HG02981 (cell line): ENCODE data around the gene TAF5L.

Experiments used
- ATAC-seq: cut with Tn5 transposase; IDR thresholded peaks from one replicate; pipeline ENCODE4 v1.9.1; 2021; ENCODE audit warnings: mild to moderate bottlenecking, moderate library complexity; ENCODE audit not compliant: unreplicated experiment

The TAF5L gene

DNA sequence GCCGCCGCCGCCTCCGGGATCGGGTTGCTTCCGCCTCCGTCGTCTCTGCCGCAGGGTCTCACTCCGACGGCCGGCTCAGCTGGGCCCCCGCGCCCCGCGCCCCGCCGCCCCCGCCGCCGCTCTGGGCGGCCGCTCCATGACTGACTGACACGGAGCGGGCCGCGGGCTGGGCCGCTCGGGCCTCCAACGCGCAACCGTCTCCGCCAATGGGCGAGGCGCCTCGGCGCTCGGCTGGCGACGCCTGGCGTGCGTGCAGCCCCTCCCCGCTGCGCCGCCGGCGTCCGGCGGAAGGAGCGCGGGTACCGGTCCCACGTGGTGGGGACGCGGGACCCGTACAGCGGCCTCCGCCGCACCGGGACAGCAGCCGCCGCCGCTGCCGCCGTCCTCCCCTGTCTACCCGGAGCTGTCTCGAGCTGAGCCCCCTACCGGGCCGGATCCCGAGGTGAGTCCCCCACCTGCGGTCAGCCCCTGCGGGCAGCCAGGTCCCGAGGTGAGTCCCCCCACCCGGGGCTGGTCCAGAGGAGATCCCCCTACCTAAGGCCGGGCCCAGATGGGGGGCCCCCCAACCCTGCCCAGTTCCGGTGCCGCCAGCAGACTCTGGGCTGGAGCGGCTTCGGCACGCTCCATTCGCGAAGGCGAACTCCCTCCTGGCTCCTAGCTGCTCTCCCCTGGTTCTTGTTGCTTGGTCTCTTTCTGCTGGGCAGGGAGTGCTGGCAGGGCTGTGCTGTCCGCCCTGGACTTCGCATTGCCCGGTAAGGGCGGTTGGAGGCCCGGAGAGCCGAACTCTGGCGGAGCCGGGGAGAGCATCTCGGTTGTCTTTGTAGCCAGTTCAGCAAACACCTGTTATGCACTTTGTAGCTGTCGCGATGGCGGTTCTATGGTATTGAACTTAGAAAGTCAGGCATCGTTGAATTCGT lies at the start of gene TAF5L, which contains the start of gene URB2:
Gene TAF5L (minus strand): TSS at position 208 of the 917 bp plus-strand sequence. CDS start 11,640 bp downstream, outside the sequence.
Gene URB2 (plus strand): TSS at position 333 of the 917 bp plus-strand sequence. CDS start 1,387 bp downstream, outside the sequence.
- peak; percentile 87 for ATAC-seq

DNA sequence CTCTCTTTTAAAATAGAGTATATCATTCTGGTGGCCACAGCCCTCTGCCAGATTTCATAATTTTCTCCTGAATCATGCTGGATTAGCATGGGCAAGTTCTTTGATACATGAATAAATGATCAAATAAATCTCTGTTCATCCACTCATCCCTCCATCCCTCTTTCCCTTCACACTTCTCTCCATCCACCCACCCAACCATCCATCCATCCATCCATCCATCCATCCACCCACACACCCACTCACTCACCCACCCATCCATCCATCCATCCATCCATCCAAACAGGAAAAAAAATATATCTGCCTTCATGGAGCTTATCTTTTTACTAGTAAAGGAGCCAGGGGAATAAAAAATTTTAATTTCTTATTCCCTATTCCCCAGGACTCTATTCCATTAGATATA lies 49.5 kb upstream of the TAF5L start:
- no peak for ATAC-seq

DNA sequence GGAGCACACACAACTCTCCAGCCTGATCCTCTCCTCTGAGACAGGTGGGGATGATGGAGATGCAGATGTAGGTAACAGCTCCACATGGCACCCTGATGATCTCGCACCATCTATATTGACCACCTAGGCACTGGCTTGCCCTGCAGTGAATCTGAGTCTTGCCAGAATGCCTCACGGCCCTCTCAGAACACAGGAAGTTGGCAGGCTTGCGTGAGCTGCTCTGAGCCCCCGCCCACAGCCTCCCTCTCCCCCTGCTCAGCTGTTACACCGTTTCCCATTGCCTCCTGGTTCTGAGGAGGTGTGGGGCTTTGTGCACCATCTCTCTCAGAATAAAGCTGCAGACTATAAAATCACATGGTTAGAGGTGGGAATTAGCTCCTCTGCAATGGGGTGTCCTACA lies 48.1 kb upstream of the TAF5L start:
- ATAC-seq = no peak

DNA sequence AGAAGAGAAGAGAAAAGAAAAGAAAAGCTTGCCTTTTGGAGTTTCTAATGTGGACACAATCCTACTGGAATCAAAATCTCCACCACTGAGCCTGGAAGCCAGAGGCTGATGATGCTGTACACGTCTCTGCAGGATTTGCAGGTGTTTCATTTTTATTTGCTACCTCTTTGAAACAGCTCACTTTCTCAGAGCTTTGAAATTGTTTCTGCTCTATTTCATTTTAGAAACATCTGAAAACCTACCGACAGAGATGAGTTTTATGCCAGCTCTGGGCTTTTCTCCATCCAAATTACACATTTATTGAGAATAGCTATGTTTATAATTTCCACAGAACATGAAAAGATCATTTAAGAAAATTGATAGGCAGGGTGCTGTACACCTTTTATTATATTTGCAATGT lies 46.3 kb upstream of the TAF5L start:
- ATAC-seq = no peak

DNA sequence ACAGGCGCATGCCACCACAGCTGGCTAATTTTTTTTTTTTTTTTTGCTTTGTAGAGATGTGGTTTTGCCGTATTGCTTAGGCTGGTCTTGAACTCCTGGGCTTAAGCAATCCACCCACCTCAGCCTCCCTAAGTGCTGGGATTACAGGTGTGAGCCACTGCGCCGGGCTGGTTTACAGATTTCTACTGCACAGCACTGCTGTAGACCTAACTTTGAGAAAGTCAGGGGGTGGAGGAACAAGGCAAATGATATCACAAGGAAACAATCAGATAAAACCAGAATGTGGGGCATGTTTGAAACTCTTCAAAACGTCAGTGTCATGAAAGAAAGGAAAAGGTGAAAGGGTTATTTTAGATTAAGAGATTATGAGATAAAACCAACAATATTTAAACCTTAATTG lies 45.4 kb upstream of the TAF5L start:
- no peak for ATAC-seq

DNA sequence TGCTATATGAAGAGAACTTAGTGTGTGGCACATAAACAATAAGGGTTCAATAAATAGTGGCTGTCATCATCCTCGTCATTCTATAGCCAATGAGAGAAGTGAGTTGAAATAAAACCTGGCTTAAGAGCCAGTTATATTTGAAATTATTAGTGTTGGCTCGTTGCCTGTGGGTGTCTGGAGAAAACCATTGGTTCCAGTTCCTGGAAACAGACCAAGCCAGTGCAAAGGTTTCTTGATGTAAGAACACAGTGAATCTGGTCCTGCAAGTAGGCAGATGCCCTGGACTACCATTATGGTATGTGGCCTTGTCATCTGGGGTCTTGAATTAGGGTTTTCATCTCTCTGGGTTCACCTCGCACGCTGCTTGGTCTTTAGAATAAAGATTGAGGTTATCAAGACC lies 43.4 kb upstream of the TAF5L start:
- ATAC-seq = no peak

DNA sequence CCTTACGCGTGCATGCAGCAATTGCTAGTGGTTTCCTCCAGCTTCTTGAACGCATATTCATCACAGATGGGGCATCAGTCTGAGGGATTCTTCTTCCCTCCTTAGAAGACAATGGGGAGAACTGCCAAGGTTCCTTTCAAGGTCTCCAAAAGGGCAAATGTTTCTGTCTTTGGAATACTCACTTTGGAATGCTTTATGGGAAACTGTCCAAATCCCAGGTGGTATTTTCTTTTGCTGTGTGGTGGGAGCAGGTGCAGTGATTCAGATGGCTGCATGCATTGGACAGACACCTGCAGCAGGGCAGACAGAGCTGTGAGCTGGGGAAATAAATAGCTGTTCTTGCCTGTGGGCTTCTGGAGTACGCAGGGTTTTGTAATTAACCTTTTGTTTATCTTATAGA lies 40.7 kb upstream of the TAF5L start:
- no peak for ATAC-seq

DNA sequence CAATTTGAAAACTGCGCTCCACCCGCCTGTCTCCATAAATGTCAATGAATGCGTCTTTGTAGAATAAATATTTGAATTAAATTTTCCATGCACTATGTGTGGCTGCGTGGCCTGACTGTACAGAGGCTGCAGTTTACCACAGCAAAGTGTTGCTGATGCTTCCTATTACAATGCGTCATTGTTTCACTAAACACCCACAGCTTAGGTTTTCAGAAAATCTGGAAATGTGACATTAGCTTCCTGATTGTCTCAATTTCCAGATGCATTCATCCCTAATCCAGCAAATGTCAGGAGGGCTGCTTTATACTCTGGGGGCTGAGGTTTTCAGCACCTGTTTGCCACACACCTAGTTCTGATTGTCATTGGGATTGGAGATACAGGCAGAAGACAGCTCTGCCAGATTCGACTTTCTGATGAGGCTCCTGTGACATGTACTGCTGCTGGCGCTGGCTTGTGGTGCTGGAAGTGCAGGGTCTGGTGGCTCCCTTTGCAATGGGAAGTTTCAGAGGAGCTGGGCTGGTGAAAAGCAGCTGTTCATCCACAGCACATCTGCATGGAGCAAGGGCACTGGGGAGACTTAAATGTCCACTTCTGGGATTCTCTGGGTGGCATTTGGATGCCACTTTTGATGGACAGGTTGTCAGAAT lies 40.1 kb upstream of the TAF5L start:
- no peak for ATAC-seq

DNA sequence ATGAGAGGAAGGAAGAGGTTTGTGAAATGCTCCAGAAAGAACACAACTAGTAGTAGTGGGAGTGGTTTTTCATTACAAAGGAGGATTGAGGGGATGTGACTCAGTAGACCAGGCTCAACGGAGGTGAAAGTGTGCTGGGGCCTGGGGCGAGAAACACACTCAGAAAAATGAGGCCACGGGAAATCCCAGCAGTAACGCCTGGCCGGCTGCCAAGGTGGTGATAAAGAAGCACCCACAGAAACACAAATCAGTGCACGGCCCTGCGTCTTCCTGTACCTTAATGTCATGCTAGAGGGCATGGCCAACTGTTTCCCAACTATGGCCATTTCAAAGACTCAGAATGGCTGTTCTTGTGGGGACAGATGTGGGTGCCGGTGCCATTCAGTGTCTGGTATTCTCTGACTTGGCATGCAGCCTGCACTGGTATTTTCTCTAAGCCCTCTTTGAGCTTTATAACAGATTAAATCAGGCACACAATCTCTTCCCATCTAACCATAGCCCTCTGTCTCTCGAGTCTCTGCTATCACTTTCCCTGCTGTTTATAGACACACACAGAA lies 38.3 kb upstream of the TAF5L start:
- peak; percentile 62 for ATAC-seq

DNA sequence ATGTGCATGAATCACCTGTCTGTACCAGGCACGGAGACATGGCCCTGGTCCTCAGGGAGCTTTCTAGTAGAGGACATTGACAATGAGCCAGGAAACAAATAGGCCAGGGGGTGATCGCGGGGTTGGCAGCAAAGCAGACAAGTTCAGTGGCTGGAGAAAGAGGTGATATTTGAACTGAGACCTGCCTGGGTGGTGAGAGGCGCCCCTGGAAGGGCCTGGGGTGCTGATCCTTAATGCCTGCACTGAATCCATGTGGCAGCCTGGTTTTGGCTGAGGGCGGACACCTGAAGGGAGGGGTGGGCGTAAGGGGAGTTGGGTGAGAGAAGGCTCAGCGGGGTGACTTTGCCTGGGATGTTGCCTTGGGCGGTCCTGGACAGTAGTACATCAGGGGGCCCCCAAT lies 36.0 kb upstream of the TAF5L start:
- no peak for ATAC-seq

DNA sequence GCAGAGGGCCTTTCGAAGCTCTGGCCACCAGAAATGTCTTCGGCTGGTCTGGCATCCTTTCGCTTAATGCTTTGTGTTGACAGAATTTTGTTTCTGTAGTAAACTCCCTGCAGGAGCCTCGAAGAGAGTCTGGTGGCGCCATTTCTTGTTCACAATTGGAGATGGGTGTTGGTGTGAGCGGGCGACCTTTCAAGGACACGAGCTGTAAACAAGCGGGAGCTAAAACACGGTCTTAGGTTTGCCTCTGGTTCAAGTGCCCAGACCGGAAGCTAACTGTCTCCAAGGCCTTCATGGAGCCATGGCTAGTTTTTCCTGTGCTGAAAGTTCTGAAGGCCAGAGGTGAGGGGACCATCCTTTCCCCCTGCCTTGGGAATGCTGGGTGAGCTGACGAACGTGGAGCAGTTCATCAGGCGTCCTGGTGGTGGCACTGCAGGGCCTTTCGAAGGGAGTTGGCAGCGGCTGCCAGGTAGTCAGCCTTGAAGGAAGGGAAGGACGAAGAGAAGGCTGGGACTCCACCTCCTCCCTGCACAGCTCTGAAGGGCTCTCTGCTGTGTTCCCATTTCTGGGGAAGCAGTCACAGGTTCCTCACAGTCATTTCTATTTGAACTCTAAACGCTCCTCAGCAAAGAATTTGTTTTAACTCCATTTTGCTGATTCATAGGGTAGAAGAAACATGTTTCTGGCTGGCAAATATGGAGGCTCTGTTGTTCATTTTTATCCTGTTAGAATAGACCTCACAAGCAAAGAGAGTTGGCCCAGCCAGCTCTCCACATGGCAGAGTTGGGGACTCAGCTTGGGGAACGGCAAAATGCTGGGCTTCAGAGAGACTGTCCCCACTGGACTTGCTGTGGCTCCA lies 35.3 kb upstream of the TAF5L start:
- no peak for ATAC-seq

DNA sequence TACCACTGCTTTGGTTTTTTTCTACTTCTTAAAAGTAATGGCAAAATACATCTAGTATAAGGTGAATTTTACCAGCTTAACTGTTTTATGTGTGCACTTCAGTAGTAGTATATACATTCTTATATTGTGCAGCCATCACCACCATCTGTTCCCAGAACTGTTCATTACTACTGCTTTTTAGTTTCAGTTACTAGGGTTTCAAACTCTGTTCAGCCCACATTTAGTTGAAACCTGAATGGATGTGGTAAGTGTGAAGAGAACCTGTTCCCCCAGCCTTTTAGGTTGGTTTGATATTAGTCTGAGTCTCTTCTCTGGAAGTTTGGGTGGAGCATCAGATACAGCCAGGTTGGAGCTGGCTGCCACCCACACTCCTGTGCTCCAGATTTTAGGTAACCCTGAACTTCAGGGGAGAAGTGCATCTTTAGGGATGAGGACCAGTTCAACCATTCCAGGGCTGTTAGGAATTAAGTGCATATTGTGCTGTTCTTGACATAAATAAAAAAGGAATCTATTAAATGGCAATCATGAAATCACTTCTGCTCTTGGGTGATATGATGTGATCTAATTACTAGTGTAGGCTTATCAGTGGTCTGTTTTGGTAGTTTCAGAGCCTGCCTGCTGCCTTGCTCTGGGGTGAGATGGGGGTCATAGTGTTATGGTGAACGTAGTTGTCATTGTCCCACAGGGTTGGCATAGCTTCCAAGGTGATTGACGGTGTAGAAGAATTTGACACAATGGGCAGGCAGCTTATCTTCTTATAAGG lies 32.3 kb upstream of the TAF5L start:
- ATAC-seq = no peak

DNA sequence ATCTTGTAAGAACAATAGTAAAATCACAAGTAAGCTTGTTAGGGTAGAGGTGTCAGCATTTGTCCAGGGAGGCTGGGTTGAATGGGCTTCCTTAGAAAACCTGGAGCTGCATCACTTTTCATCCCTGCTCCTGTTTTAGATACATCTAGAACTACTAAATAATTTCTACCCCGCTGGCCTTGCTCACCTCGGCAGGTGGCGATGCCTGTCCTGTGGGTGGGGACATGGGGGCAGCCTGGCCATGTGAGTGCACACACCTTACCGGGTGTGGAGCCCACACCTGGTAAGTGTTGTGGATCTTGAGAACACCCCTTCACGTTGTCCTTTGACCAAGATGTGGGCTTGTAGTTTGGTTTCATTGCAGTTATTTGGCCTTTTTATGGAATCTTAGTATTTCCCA lies 29.9 kb upstream of the TAF5L start:
- no peak for ATAC-seq

DNA sequence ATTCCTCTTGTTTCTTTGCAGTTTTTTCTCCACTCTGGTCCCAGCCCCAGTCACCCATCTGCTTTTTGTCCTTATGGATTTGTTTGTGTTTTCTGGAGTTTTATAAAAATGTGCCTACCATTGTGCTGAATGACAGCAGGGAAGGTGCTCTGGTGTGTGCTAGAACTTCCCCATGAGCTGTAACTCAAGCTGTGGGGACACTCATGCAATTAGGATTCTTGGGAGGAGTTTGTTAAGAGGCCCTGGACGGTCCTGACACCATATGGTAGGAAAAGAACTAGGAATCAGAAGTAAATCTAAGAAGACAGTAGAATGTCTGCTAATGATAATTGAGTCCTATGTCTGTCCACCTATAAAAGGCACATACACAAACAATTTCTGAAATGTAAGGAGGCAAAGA lies 27.5 kb upstream of the TAF5L start:
- ATAC-seq = no peak

DNA sequence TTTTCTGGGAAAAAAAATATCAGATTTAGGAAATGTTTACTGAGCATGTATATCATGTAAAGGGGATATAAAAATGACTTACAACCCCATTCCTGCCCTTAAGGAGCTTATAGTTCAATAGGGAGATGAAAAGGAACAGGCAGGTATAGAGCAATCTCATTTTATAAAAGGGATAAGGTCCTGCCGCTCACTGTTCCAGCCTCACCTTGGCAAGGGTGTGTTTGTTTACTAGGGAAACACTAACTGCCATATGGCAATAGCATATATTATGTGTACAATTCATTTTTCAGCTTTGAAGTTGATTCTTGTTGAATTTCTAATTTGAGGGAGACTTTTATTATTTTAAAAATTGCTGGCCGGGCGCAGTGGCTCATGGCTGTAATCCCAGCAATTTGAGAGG lies 25.6 kb upstream of the TAF5L start:
- no peak for ATAC-seq

DNA sequence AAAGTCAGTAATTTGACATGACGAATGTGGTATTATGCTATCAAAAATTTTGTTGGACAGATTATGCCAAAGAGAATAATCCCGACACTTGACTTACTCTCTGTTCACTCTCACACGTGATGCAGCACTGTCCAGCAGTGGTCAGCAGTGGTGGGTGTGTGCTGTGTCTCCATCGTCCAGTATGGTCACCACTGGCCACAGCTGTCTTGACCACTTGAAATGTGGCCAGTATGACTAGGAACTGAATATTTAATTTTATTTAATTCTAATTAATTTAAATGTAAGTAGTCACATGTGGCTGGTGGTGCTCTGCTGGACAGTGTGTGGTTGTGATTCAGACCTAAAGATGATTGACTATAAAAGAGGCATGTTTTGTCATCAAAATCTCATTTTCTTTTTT lies 24.1 kb upstream of the TAF5L start:
- no peak for ATAC-seq

DNA sequence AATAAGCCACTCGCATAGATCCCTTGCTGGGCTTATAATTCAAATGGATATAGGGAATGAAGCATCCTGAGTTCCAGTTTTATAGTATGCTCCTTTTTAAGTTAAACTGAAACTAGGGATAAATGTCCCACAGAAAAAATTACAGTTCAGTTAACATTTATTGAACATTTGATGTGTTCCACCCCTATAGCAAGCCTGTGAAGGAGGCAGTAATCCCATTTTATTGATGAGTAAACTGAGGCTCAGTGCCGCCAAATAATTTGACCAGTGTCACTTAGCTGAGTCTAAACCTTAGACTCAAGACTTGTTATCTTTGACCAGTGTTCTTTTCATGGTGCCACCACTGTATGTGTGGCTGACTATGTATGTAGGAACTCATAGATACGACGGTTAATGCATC lies 22.5 kb upstream of the TAF5L start:
- no peak for ATAC-seq

DNA sequence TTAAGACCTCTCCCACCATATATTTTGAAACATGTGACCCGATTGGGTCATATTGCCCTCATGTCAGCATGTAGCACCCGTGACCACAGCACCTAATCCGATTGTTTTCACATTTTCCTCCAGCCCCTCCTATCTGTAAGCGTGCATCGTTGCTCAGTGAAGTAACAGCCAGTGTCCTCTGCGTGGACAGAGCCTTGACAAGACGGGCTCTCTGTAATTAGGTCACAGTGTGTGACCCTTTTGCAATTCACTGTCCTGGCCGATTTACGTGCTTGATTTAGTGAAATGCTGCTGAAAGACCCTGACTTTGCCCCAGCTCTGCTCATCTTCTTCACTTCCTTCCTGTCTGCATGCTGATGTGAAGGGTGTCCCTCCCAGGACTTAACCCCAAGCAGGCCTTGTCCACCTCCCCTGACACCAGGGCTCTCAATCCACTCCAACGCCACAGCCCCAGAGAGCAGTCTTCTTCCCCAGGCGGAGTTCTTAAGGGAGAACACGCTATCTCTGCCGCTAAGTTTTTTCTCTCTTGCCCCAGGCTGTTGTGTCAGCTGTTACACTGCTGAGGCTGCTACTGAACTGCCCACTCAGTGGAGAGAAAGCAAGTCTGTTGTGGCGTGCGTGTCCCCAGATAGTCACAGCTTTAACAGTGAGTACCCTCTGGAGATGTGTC lies 19.5 kb upstream of the TAF5L start:
- ATAC-seq = no peak

DNA sequence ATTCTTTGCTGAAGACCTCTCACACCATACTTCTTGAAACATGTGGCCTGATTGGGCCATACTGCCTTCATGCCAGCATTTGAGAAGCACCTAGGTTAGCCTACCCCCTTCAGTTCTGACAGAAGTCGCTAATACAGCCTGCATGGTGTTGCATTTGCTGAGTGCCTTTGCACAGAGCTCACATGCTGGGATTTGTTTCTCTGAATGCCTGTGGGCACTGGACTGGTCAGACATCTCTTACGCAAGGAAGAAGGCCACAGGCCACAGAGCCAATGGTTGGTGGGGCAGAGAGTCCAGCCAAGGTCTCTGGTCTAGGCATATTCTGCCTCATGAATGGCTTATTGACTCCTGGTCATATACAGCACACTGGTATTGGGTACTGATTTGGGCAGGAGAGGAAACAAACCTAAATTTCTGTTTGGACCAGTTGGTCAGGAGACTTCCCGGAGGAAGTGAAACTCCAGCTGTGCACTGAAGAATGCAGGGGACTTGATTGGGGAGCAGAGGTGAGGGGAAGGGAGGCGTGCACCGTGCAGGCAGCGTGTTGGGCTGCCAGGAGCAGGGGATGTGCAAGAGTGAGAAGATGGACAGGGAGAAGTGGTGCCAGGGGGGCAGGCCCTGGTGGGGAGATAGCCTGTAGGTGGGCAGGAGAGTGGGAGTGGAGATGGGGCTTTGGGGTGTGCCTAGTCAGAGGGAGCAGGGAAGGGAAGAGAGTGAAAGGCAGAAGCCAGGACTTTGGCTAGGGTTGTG lies 18.2 kb upstream of the TAF5L start:
- no peak for ATAC-seq
